ENCODE measurements around the gene PTPRM.

GRCh38 chr18:7856733-7857132, 289.6 kb downstream of the PTPRM start:
- no peak for TF ChIP-seq CTCF (IDR thresholded peaks at IDR 0.05)
- no peak for TF ChIP-seq USF2 (IDR thresholded peaks at IDR 0.05; ENCODE audit: borderline replicate concordance, low read depth, low read length)
- TF ChIP-seq FOXM1 (IDR thresholded peaks at IDR 0.05; ENCODE audit: low read depth), result no peak
- TF ChIP-seq RXRA (IDR thresholded peaks at IDR 0.05; ENCODE audit: borderline replicate concordance, low read depth), result no peak
- peak in 1 of 2 experiments; percentile 11; a peak in 1 of 4 replicates for TF ChIP-seq EP300 (IDR thresholded peaks at IDR 0.05; ENCODE audit: borderline replicate concordance in 1 of 2, low read depth in 1 of 2, low read length in 1 of 2)
- TF ChIP-seq MEF2A (IDR thresholded peaks at IDR 0.05; ENCODE audit: borderline replicate concordance, low read depth), result no peak
- TF ChIP-seq SIN3A (IDR thresholded peaks at IDR 0.05; ENCODE audit: borderline replicate concordance, low read depth, low read length), result no peak
- no peak for TF ChIP-seq RFX5 (IDR thresholded peaks at IDR 0.05; ENCODE audit: low read length)
- no peak for TF ChIP-seq ELF1 (IDR thresholded peaks at IDR 0.05)
- no peak for TF ChIP-seq POLR2AphosphoS5 (IDR thresholded peaks at IDR 0.05; ENCODE audit: low read depth, low read length)
- TF ChIP-seq RAD21 (IDR thresholded peaks at IDR 0.05; ENCODE audit: low read length), result no peak
- no peak for TF ChIP-seq CHD2 (IDR thresholded peaks at IDR 0.05; ENCODE audit: low read length, partially characterized antibody)
- no peak for TF ChIP-seq MAX (IDR thresholded peaks at IDR 0.05; ENCODE audit: low read depth)
- no peak for TF ChIP-seq PBX3 (IDR thresholded peaks at IDR 0.05)
